NCI-H345 treated with DMSO at 0.1 percent for 48 hours (cell line): Measurements from ENCODE around the gene BLVRA.
"Not testable (repeated sequence)": the region's sequence is repeated elsewhere in the genome, so short reads cannot be mapped to it uniquely, and the experiment has no call there.

ENCODE experiments used
- DNase-seq: peaks from one replicate; lab custom pipeline; 2025; ENCODE audit not compliant: unreplicated experiment; lab: John Stamatoyannopoulos, UW

BLVRA gene

DNA sequence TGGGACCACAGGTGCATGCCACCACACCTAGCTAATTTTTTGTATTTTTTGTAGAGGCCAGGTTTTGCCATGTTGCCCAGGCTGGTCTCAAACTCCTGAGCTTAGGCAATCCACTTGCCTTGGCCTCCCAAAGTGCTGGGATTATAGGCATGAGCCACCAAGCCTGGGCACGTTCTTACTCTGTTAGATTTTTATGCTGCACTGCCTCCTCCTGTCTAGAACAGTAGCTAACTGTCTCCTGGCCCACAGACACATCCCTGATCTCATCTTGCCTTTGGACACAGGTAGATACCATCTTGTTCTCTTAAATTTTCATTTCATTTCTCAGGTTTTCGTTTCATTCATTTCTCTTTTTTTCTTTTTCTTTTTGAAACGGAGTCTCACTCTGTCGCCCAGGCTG, 41.1 kb downstream of the BLVRA start:
- no peak for DNase-seq

DNA sequence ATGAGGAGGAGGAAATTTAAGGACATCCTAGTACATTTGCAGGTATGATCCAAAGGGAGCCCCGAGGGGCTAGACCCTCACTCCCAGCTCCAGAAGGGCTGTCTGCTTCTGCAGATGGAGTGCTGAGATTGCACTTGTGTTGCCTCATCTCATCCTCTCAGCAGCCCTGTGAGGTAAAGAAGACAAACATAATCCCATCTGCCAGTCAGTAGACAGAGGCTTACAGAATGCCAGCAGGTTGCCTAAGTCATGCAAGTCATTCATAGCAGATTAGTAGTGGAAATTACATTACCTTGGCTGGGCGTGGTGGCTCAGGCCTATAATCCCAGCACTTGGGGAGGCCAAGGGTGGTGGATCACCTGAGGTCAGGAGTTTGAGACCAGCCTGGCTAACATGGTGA, 45.4 kb downstream of the BLVRA start:
- DNase-seq = no peak

DNA sequence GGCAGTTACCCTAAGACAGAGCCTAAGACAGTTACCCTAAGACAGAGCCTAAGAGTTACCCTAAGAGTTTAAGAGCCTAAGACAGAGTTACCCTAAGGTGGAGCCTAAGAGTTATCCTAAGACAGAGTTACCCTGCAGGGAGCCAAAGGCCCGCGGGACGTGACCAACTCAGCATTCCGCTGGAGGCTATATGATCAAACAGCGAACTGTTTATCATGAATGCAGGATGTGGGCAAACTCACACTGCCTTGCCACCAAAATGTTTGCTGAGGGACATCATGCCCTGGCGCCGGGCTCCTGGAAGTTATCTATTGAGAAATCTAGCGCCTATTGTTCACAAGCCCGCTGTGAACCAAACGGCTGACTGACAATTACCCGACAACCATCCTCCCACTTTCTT, 49.9 kb downstream of the BLVRA start:
- no peak for DNase-seq

DNA sequence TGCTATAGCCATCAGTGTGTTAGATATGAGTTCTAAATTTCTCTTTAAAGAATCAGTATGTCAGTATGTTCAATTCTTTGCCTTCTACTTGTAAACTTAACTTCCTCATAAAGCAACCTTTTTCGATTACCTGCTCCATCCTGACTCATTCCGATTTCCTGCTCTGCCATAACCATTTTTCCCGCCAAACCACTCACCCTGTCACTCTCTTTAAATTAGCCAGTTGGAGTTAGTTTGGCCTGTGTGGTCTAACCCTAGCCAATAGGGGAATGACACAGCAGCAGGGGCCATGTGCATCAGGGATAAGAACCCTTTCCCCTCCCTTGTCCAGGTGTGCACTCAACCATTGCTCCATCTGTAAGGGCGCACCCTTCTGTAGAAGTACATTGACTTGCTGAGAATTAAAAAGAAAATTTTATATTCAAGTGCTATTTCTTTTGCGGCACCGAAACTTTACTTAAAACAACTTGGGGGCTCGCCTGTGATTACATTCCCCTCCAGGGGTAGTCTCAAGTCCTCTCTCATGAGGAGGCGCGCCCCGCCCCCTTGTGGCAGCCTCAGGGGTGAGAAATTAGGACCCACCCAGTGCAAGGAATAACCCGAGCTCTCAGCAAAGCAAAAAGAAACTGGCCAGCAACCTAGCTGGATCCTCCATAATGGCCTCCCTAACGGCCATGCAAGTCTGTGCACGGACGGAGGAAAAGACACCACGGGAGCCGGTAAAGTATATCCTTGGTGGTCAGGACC, 51.9 kb downstream of the BLVRA start:
- not testable (repeated sequence) for DNase-seq

DNA sequence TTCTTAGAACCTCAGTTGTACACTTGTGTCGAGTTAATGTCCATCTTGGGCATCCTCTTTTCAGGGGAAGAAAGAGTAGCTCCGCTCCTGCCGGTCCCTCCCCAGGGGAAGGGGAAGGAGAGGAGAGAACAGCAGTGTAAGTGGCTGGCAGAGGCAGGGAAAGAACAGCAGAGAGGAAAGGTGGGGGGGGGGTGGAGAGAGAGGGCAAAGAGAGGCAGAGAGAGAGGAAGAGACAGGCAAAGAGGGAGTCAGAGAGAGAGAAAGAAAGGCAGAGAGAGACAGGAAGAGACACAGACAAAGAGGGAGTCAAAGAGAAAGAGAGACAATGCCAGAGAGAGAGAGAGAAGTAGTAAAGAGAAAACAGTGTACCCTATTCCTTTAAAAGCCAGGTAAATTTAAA, 56.9 kb downstream of the BLVRA start:
- no peak for DNase-seq

DNA sequence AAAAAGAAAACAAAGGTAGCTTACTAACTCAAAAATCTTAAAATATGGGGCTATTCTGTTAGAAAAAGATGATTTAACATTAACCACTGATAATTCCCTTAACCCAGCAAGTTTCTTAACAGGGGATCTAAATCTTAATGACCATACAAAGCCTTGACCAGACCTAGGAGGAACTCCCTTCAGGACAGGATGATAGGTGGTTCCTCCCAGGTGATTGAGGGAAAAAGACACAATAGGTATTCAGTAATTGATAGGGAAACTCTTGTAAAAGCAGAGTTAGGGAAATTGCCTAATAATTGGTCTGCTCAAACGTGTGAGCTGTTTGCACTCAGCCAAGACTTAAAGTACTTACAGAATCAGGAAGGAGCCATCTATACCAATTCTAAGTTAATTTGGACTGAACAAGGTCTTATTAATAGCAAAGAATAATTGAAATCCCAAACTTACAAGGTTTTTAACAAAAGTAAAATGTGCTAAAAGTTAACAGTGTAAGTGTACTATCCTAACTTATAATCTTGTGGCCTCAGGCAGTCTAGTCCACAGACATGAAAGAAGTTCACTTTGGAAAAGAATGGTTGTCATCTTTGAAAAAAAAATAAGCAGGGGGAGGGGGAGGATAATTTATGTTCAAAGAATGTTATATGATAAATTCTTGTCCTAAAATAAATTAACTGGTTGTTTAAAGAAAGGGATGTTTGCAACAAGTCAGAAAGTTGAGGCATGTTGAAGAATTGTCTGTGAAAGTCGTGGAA, 57.7 kb downstream of the BLVRA start:
- DNase-seq = not testable (repeated sequence)

DNA sequence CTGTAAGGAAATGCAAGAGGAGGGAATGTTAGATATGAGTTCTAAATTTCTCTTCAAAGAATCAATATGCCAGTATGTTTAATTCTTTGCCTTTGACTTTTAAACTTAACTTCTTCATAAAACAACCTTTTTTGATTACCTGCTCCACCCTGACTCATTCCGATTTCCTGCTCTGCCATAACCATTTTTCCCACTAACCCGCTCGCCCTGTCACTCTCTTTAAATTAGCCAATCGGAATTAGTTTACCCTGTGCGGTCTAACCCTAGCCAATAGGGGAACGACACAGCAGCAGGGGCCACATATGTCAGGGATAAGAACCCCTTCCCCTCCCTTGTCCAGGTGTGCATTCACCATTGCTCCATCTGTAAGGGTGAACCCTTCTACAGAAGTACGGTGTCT, 64.9 kb downstream of the BLVRA start:
- not testable (repeated sequence) for DNase-seq

DNA sequence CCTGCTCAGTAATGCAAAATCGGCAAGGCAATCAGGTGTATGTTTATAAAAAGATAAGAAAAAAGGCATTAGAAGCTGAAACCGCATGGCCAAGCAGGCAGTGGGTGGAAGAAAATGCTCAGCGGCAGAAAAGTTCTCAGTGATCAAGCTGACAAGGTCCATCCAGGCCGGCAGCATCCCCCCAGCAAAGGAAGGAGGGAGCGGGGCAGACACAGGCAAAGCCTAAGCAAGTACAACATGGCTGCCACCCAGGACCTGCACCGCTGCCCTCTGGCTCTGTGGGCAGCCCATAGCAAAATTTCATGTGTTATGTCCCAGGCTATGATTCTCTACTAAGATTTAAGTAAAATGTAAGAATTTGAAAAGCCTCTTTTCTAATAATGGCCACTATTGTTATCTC, 65.5 kb downstream of the BLVRA start:
- DNase-seq = no peak

DNA sequence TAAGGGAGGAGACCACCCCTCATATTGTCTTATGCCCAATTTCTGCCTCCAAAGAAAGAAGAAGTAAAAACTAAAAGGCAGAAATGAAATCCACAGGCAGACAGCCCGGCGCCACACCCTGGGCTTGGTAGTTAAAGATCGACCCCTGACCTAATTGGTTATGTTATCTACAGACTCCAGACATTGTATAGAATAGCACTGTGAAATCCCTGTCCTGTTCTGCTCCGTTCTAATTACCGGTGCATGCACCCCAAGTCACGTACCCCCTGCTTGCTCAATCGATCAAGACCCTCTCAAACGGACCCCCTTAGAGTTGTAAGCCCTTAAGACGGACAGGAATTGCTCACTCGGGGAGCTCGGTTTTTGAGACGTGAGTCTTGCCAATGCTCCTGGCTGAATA, 66.0 kb downstream of the BLVRA start:
- DNase-seq = not testable (repeated sequence)

DNA sequence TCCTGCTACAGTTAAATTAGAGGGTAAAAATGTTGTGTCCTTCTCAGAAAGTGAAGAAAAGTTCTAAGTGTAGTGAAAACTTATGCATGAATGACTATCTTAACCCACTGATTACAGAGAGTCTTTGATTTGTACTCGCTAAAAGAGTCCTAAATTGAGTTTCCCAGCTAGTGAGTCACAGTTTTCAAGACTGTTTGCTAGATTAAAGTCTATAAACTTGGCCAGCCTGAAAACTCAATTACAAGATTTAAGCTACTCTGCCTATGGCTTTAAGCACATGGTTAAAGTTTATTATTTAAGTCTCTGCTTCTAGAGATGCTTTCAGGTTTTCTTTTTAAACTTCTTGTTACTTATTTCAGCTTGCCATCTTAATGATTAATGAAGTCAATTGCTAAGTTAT, 66.5 kb downstream of the BLVRA start:
- no peak for DNase-seq

DNA sequence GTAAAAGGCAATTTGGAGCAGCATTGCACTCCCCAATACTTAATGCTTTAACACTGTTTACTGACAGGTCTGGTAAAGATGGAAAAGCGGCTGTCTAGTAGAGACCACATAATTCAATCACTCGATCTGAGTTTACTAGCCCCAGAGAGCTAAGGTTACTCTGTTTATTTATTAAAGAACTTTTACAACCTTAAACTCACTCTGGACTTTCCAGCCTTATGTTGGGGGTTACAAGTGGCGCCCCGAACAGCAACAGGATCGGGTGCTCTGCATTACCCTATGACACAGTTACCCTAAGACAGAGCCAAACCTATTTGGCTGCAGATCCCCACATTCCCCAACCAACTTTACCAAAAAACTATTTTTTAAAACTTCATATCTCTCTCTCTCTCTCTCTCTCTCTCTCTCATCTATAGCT, 66.9 kb downstream of the BLVRA start:
- DNase-seq = no peak

DNA sequence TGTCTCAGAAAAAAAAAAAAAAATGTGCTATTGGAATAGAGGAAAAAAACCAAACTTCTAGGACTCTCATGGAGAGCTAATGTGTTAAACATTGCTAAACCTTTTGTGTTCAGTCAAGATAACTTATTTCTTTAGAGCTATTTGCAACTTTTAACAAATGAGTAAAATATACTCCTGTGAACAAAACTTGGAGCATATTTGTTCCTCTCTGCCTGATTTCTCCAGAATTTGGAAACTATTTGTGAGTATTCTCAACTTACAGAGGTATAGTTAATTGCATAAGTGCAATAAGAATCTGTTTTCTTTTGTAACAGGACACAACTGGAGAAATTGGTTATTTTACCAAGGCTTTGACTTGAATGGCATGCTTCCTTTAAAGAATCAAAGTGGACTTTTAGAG, 72.4 kb downstream of the BLVRA start:
- not testable (repeated sequence) for DNase-seq

DNA sequence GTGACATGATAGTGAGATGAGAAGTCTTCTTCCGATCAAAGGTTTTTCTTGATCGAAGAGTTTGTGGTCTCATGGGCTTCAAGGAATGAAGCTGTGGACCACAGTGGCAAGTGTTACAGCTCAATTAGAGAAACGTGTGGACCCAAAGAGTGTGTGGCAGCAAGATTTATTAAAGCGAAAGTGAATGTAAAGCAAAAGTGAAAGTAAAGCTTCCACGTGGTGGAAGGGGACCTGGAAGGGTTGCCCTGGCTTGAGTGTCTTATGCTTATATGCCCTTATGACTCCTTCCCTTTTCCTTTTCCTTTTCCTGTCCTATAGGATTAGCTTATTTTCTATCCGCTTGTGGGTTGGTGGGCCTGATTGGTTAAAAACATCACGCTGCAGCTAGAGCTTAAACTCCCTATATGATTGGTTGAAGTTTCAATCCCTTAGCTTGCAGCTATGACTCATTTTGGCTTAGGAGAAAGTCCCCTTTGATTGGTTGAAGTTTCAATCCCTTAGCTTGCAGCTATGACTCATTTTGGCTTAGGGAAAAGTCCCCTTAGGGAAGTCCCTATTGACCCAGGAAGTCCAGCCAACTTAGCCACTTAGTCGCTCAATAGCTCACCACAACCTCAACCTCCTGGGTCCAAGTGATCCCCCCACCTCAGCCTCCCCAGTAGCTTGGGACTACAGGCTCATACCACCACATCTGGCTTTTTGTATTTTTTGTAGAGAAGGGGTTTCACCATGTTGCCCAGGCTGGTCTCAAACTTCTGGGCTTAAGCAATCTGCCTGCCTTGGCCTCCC, 76.2 kb downstream of the BLVRA start:
- DNase-seq = no peak

DNA sequence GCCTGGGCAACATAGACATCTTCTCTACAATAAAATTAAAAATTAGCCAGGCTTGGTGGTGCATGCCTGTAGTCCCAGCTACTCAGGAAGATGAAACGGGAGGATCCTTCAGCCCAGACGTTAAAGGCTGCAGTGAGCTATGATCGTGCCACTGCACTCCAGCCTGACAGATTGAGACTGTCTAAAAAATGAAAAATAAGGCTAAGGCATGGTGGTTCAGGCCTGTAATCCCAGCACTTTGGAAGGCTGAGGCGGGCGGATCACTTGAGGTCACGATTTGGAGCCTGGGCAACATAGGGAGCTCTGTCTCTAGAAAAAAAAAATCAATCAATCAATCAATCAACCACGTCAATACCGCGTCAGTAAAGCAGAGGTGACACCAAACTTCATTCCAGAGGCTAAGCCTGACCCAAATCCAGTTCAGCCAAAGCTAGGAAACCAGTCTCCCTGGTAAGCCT, 79.8 kb downstream of the BLVRA start:
- no peak for DNase-seq

DNA sequence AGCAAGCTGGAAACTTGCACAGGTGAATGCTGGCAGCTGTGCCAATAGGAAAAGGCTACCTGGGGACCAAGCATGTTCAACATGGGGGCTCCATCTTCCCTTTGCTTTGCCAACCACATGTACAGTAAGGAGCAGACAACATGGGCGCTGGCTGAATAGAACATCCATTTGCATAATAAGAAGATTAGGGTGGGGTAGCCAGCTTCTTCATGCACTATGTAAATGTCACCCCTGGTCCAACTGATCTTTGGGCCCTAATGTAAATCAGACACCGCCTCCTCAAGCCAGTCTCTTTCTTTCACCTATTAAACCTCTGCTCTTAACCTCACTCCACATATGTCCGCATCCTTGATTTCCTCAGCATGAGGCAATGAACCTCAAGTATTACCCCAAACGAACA, 84.8 kb downstream of the BLVRA start:
- DNase-seq = no peak

DNA sequence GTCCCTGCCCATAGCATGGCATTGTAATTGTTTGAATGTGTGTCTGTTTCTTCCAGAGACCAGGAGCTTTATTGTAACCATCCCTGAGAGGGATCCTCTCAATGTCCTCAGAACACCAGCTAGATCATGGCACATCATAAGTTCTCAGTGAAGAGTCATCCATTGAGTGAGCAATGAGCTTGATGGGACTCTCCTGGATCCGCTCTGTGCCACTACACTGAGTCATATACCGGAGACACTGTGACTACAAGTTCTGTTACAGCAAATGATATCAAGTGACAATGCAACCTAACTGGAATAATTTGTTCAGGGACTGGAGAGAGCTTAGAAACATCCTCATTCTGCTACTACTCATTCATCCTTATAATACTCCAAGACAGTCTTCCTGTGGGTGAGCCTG, 85.8 kb downstream of the BLVRA start:
- DNase-seq = no peak

DNA sequence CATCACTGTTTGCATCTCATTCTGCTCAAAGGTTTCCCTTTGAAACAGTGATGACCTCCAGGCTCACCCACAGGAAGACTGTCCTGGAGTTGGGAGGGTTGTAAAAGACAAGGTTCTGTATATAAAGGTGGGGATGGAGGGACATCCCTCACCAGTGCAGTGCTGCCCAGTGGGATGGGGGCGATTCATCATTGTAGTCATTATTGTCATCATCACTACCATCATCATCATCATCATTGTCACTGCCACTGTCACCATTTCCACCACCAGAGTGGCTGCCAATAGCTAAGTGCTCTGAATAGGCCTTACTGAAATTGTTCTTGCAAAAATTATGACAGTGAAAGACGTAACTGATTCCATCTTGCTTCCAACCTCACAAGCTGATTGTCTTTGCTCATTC, 86.2 kb downstream of the BLVRA start:
- DNase-seq = no peak

DNA sequence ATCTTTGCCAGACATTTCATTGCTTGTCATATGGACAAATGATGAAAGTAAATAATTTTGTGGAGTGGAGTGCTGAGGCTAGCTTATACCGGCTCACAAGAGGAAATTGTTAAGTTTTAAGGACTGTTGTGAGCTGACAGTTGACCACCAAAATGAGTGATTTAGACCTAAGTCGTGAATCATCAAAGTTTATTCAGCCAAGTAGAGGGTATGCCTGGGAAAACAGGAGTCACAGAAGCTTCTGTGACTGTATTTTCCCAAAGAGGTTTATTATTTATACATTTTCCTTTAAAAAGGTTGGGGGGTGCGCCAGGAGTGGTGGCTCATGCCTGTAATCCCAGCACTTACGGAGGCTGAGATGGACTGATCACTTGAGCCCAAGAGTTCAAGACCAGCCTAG, 89.0 kb downstream of the BLVRA start:
- DNase-seq = no peak

DNA sequence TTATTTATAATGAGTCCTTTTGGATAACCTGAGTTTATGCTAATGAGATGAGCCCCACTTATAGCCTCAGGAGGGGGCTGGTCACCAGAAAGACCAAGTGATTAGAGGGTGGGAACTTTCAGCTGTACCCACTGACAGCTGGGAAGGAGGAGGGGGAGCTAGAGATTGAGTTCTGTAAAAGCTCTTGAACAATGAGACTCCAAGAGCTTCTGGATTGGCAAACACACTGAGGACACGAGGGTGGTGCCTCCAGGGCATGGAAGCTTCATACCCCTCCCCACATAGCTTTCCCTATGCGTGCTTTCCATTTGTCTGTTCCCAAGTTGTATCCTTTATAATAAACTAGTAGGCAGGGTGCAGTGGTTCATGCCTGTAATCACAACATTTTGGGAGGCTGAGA, 90.6 kb downstream of the BLVRA start:
- no peak for DNase-seq

DNA sequence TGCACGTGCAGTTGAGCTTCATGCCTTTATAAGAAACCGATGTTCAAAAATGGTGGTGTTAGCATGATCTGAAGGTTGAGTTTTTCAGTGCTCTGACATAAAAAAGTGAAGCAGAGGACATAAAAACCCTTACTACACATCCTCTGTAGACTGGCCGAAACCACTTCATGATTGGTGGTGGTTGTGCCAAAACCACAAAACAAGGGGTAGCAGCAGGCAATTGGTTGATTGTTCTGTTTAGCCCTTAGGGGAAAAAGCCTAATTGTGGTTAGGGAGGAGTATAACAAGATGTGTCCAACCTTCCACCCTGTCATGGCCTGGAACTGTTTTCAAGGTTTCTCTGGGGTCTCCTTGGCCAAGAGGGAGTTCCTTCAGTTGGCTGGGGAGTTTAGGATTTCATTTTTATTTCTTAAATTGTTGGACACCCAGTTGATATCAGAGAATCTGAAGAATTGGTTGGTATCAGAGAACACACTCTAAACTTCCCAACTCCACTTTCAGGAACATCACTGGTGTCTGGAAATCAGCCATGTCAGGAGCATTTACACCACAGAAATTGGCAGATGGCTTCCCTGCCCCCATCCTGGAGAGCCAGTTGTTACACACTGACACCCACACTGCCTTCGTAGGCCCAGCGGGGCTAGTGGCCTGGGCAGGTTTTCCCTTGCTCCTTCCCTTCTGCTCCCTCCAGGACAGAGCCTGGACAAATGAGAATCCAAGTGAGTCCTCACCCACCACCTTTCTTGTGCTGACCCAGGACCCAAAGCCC, 92.1 kb downstream of the BLVRA start:
- DNase-seq = no peak

DNA sequence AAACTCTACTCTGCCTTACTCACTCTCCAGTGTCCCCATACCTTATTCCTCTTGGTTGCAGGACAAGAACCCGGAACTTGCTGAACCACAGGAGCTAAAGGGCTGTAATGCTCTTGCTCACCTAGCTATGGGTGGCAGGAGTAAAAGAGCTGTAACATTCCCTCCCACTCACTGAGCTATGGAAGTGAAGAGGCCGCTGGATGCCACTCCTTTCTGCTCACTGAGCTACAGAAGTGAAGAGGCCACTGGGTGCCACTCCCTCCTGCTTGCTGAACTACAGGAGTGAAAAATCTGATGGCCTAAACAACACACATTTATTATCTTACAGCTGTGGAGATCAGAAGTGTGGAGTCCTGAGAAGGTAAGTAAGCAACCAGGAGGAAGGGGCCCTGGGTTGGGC, 93.3 kb downstream of the BLVRA start:
- DNase-seq = no peak
